ENCODE results near the gene CAPN7. TPM values are rescaled to one million over a fixed set of nuclear protein-coding genes. Genes with fewer than 3 reads are reported as not detected.
"Not testable (repeated sequence)": the region's sequence is repeated elsewhere in the genome, so short reads cannot be mapped to it uniquely, and the experiment has no call there.

Gene CAPN7
- total RNA-seq (ENCODE audit: low replicate concordance) = 36.3 and 47.3 TPM in 2 replicates

DNA sequence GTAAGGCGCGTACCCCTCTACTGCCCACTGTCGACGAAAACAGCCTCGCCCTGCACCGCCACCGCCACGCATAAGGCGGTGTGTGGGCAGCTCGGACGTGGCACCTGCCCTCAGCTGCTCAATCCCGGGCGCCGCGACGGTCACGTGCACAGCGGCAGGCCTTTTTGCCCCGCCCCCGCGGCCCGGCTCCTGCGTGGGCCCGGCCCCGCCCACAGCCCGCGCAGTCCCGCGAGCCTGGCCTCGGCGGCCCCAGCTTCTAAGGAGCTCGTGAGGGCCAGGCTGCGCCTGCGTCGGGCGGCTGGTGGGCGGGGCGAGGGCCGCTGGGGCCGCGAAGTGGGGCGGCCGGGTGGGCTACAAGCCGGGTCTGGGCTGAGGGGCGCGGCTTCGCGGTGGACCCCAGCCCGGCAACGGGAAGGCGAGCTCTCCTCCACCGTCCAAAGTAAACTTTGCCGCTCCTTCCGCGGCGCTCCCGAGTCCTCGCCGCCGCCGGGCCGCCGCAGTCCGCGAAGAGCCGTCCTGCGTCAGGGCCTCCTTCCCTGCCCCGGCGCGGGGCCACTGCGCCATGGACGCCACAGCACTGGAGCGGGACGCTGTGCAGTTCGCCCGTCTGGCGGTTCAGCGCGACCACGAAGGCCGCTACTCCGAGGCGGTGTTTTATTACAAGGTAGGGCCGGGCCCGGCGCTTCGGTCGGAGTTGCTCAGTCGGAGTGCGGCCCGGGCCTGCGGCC, at the start of gene CAPN7:
Gene CAPN7 (plus strand): TSS at position 313 of the 728 bp plus-strand sequence. CDS start 250 bp downstream, at position 563.
- peak; percentile 89 for DNase-seq (ENCODE audit: low read depth)
- peak within 1 kb of the TSS; percentile 92 for H3K4me3 ChIP-seq (ENCODE audit: low read depth, low read length)
- TF ChIP-seq, protein P1, sequence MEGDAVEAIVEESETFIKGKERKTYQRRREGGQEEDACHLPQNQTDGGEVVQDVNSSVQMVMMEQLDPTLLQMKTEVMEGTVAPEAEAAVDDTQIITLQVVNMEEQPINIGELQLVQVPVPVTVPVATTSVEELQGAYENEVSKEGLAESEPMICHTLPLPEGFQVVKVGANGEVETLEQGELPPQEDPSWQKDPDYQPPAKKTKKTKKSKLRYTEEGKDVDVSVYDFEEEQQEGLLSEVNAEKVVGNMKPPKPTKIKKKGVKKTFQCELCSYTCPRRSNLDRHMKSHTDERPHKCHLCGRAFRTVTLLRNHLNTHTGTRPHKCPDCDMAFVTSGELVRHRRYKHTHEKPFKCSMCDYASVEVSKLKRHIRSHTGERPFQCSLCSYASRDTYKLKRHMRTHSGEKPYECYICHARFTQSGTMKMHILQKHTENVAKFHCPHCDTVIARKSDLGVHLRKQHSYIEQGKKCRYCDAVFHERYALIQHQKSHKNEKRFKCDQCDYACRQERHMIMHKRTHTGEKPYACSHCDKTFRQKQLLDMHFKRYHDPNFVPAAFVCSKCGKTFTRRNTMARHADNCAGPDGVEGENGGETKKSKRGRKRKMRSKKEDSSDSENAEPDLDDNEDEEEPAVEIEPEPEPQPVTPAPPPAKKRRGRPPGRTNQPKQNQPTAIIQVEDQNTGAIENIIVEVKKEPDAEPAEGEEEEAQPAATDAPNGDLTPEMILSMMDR (IDR thresholded peaks at IDR 0.05; ENCODE audit: insufficient read depth, low read length) = peak; percentile 52

DNA sequence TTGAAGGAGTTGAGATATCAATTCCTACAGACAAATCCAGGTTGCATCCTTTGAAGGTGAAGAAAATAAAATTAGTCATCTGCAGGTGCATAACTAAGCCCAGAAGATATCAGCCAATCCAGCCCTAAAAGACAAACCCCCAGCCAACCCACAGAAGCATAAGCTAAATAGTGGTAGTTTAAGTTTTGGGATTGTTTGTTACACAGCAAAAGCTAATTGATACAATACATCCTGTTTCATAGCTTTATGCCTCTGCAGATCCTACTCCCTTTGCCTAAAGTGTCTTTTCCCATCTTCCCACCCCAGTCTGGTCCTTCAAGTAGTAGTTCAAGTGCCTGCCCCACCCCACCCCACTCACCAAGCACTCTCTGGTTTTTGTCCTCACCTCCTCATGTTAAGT, 48.6 kb upstream of the CAPN7 start:
- no peak overlapping the region for H3K4me3 ChIP-seq (ENCODE audit: low read depth, low read length)
- DNase-seq (ENCODE audit: low read depth) = no peak
- TF ChIP-seq, protein P1 (IDR thresholded peaks at IDR 0.05; ENCODE audit: insufficient read depth, low read length) = no peak

DNA sequence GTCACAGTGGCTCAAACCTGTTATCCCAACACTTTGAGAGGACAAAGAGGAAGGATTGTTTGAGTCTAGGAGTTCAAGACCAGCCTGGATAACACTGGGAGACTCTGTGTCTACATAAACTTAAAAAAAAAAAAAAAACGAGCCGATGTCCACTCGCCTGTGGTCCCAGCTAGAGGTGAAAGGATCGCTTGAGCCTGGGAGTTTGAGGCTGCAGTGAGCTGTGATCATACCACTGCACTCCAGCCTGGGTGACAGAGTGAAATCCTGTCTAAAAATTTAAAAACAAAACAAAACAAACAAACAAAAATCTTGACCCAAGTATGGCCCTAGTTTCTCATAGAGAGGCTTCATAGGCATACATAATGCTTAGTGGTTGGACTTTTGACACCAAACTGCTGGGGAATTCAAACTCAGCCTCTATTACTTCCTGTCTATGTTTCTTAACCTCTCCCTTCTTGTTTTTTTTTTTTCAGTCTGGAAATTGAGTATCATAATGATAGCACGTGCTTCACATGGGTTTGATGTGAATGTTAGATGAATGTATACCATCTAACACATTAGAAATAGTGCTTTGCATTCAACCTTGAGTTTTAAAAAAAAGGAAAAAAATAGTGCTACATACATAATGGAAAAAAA, 46.4 kb upstream of the CAPN7 start:
- no peak for DNase-seq (ENCODE audit: low read depth)
- TF ChIP-seq, protein P1 (IDR thresholded peaks at IDR 0.05; ENCODE audit: insufficient read depth, low read length) = no peak
- H3K4me3 ChIP-seq (ENCODE audit: low read depth, low read length) = no peak overlapping the region

DNA sequence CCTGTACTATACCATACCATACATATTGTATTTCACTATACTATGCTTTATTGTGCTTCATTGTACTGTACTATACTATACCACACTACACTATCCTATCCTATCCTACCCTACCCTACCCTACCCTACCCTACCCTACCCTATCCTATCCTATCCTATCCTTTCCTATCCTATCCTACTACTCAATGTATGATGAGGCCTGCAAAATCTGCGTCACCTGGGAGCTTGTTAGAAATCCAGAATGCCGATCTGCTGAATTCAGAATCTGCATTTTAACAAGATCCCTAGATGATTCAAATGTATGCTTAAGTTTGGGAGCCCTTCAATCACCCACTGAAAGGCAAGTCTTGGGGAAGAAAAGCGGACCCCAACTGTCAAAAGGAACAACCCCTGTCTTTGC, 45.4 kb upstream of the CAPN7 start:
- no peak overlapping the region for H3K4me3 ChIP-seq (ENCODE audit: low read depth, low read length)
- DNase-seq (ENCODE audit: low read depth) = no peak
- TF ChIP-seq, protein P1 (IDR thresholded peaks at IDR 0.05; ENCODE audit: insufficient read depth, low read length) = no peak

DNA sequence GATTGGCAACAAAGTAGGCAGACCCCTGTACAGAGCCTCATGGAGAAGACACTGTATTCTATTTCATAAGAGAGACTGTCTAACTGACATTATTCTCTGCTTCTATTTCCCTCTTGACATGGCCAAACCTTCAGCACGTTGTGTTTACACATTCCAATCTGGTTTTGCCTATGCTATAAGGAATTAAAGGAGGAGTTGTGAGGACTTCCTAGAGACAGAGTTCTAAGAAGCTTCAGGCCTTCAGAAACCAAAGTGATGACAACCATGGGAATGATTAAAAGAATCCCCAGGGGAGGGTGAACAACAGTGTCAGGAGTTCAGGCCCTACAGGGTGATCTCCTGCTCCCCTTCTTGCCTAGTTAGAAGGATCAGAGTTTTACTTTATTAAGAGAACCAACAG, 44.9 kb upstream of the CAPN7 start:
- H3K4me3 ChIP-seq (ENCODE audit: low read depth, low read length) = no peak overlapping the region
- no peak for DNase-seq (ENCODE audit: low read depth)
- TF ChIP-seq, protein P1 (IDR thresholded peaks at IDR 0.05; ENCODE audit: insufficient read depth, low read length) = no peak

DNA sequence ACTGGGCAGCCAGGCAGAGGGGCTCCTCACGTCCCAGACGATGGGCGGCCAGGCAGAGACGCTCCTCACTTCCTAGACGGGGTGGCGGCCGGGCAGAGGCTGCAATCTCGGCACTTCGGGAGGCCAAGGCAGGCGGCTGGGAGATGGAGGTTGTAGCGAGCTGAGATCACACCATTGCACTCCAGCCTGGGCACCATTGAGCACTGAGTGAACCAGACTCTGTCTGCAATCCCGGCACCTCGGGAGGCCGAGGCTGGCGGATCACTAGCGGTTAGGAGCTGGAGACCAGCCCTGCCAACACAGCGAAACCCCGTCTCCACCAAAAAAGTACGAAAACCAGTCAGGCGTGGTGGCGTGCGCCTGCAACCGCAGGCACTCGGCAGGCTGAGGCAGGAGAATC, 42.4 kb upstream of the CAPN7 start:
- DNase-seq (ENCODE audit: low read depth); H3K4me3 ChIP-seq (ENCODE audit: low read depth, low read length): not testable (repeated sequence)

DNA sequence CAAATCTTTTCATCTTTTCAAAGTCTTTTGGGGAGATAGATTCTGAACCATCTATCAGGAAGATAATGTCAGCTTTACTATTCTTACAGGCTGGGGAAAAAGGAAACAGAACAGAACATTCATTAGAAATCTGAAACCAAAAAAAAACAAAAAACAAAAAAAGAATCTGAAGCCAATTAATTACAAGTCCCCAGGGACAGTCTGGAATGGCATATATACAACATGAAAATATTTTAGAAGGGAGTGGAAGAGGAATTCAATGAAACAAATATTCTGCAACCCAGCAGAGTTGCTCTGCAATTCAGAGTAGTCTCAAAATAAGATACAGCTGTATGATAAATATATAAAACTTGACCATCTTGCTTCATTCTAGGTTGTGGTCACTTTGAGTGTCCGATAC, 41.7 kb upstream of the CAPN7 start:
- DNase-seq (ENCODE audit: low read depth) = peak; percentile 4

More for the DNA sequence above, 41.7 kb upstream of the CAPN7 start:
- TF ChIP-seq, protein P1 (IDR thresholded peaks at IDR 0.05; ENCODE audit: insufficient read depth, low read length) = no peak
- no peak overlapping the region for H3K4me3 ChIP-seq (ENCODE audit: low read depth, low read length)
